ENCODE data around the gene OR13C4.
"Not testable (repeated sequence)": the region's sequence is repeated elsewhere in the genome, so short reads cannot be mapped to it uniquely, and the experiment has no call there.

Gene OR13C4

GRCh38 chr9:104536756-104537155 lies 9.7 kb upstream of the OR13C4 start, which contains the start of gene OR13C3:
Gene OR13C3 (minus strand): TSS chr9:104536856. CDS start chr9:104536723, 133 bp downstream.
- H3K27ac ChIP-seq (ENCODE audit: insufficient read depth, low read length, poor library complexity, severe bottlenecking) = no peak within 1 kb of the TSS
- no peak within 1 kb of the TSS for H3K4me3 ChIP-seq (ENCODE audit: insufficient read depth, low read depth, low read length, poor library complexity, severe bottlenecking)
- H3K27me3 ChIP-seq (replicated peaks; ENCODE audit: control insufficient read depth, insufficient read depth, low read length, poor library complexity, severe bottlenecking) = no peaks in the 10 kb centered on the region
- DNase-seq = no peak
- no peaks in the 10 kb centered on the region for H3K9me3 ChIP-seq (ENCODE audit: control insufficient read depth, low read length)
- H3K4me1 ChIP-seq (ENCODE audit: control insufficient read depth, insufficient read depth, low read length, poor library complexity, severe bottlenecking) = no peaks in the 10 kb centered on the region
- no peaks in the 10 kb centered on the region for H3K36me3 ChIP-seq (ENCODE audit: control insufficient read depth, insufficient read depth, low read length)

- not testable (repeated sequence) for DNase-seq; H3K27ac ChIP-seq (ENCODE audit: insufficient read depth, low read length, poor library complexity, severe bottlenecking); H3K36me3 ChIP-seq (ENCODE audit: control insufficient read depth, insufficient read depth, low read length); H3K9me3 ChIP-seq (ENCODE audit: control insufficient read depth, low read length); H3K4me3 ChIP-seq (ENCODE audit: insufficient read depth, low read depth, low read length, poor library complexity, severe bottlenecking); H3K27me3 ChIP-seq (replicated peaks; ENCODE audit: control insufficient read depth, insufficient read depth, low read length, poor library complexity, severe bottlenecking); H3K4me1 ChIP-seq (ENCODE audit: control insufficient read depth, insufficient read depth, low read length, poor library complexity, severe bottlenecking)
These were observed 6.8 kb downstream of the OR13C4 start for GRCh38 chr9:104520241-104520640.

- no peaks in the 10 kb centered on the region for H3K36me3 ChIP-seq (ENCODE audit: control insufficient read depth, insufficient read depth, low read length)
- no peaks in the 10 kb centered on the region for H3K9me3 ChIP-seq (ENCODE audit: control insufficient read depth, low read length)
- H3K27me3 ChIP-seq (replicated peaks; ENCODE audit: control insufficient read depth, insufficient read depth, low read length, poor library complexity, severe bottlenecking) = no peaks in the 10 kb centered on the region
- H3K4me3 ChIP-seq (ENCODE audit: insufficient read depth, low read depth, low read length, poor library complexity, severe bottlenecking) = no peak overlapping the region
- no peak overlapping the region for H3K27ac ChIP-seq (ENCODE audit: insufficient read depth, low read length, poor library complexity, severe bottlenecking)
- no peak for DNase-seq
- no peaks in the 10 kb centered on the region for H3K4me1 ChIP-seq (ENCODE audit: control insufficient read depth, insufficient read depth, low read length, poor library complexity, severe bottlenecking)
These were observed 12.1 kb downstream of the OR13C4 start for GRCh38 chr9:104514901-104515300.

- Histone ChIP-seq H3K27me3 (replicated peaks; ENCODE audit: control insufficient read depth, insufficient read depth, low read length, poor library complexity, severe bottlenecking) (no peaks in the 10 kb centered on the region), H3K36me3 (ENCODE audit: control insufficient read depth, insufficient read depth, low read length) (no peaks in the 10 kb centered on the region), H3K4me1 (ENCODE audit: control insufficient read depth, insufficient read depth, low read length, poor library complexity, severe bottlenecking) (no peaks in the 10 kb centered on the region), H3K27ac (ENCODE audit: insufficient read depth, low read length, poor library complexity, severe bottlenecking) (no peak overlapping the region), H3K4me3 (ENCODE audit: insufficient read depth, low read depth, low read length, poor library complexity, severe bottlenecking) (no peak overlapping the region), H3K9me3 (ENCODE audit: control insufficient read depth, low read length) (no peaks in the 10 kb centered on the region)
- no peak for DNase-seq
These were observed 20.4 kb downstream of the OR13C4 start for GRCh38 chr9:104506565-104506964.

- Histone ChIP-seq H3K27me3 (replicated peaks; ENCODE audit: control insufficient read depth, insufficient read depth, low read length, poor library complexity, severe bottlenecking) (no peaks in the 10 kb centered on the region), H3K4me3 (ENCODE audit: insufficient read depth, low read depth, low read length, poor library complexity, severe bottlenecking) (no peak within 1 kb of the TSS), H3K4me1 (ENCODE audit: control insufficient read depth, insufficient read depth, low read length, poor library complexity, severe bottlenecking) (no peaks in the 10 kb centered on the region), H3K36me3 (ENCODE audit: control insufficient read depth, insufficient read depth, low read length) (no peaks in the 10 kb centered on the region), H3K27ac (ENCODE audit: insufficient read depth, low read length, poor library complexity, severe bottlenecking) (no peak within 1 kb of the TSS), H3K9me3 (ENCODE audit: control insufficient read depth, low read length) (no peaks in the 10 kb centered on the region)
- no peak for DNase-seq
These were observed 23.0 kb downstream of the OR13C4 start, which contains the start of gene OR13F1 for GRCh38 chr9:104503963-104504362. Gene OR13F1 (plus strand): TSS chr9:104504263. CDS start chr9:104504263, 0 bp downstream.

GRCh38 chr9:104503440-104503839 lies 23.6 kb downstream of the OR13C4 start:
- Histone ChIP-seq H3K27me3 (replicated peaks; ENCODE audit: control insufficient read depth, insufficient read depth, low read length, poor library complexity, severe bottlenecking) (no peaks in the 10 kb centered on the region), H3K9me3 (ENCODE audit: control insufficient read depth, low read length) (no peaks in the 10 kb centered on the region), H3K4me1 (ENCODE audit: control insufficient read depth, insufficient read depth, low read length, poor library complexity, severe bottlenecking) (no peaks in the 10 kb centered on the region), H3K27ac (ENCODE audit: insufficient read depth, low read length, poor library complexity, severe bottlenecking) (no peak overlapping the region), H3K4me3 (ENCODE audit: insufficient read depth, low read depth, low read length, poor library complexity, severe bottlenecking) (no peak overlapping the region), H3K36me3 (ENCODE audit: control insufficient read depth, insufficient read depth, low read length) (no peaks in the 10 kb centered on the region)
- no peak for DNase-seq

- no peaks in the 10 kb centered on the region for H3K36me3 ChIP-seq (ENCODE audit: control insufficient read depth, insufficient read depth, low read length)
- no peaks in the 10 kb centered on the region for H3K27me3 ChIP-seq (replicated peaks; ENCODE audit: control insufficient read depth, insufficient read depth, low read length, poor library complexity, severe bottlenecking)
- no peak for DNase-seq
- no peaks in the 10 kb centered on the region for H3K9me3 ChIP-seq (ENCODE audit: control insufficient read depth, low read length)
- no peak overlapping the region for H3K4me3 ChIP-seq (ENCODE audit: insufficient read depth, low read depth, low read length, poor library complexity, severe bottlenecking)
- no peak overlapping the region for H3K27ac ChIP-seq (ENCODE audit: insufficient read depth, low read length, poor library complexity, severe bottlenecking)
- H3K4me1 ChIP-seq (ENCODE audit: control insufficient read depth, insufficient read depth, low read length, poor library complexity, severe bottlenecking) = no peaks in the 10 kb centered on the region
These were observed 32.2 kb downstream of the OR13C4 start for GRCh38 chr9:104494808-104495207.

GRCh38 chr9:104485014-104485413 lies 42.0 kb downstream of the OR13C4 start:
- Histone ChIP-seq H3K36me3 (ENCODE audit: control insufficient read depth, insufficient read depth, low read length) (no peaks in the 10 kb centered on the region), H3K4me1 (ENCODE audit: control insufficient read depth, insufficient read depth, low read length, poor library complexity, severe bottlenecking) (no peaks in the 10 kb centered on the region), H3K27me3 (replicated peaks; ENCODE audit: control insufficient read depth, insufficient read depth, low read length, poor library complexity, severe bottlenecking) (no peaks in the 10 kb centered on the region), H3K27ac (ENCODE audit: insufficient read depth, low read length, poor library complexity, severe bottlenecking) (no peak overlapping the region), H3K4me3 (ENCODE audit: insufficient read depth, low read depth, low read length, poor library complexity, severe bottlenecking) (no peak overlapping the region), H3K9me3 (ENCODE audit: control insufficient read depth, low read length) (no peaks in the 10 kb centered on the region)
- no peak for DNase-seq

- Histone ChIP-seq H3K9me3 (ENCODE audit: control insufficient read depth, low read length) (no peaks in the 10 kb centered on the region), H3K27me3 (replicated peaks; ENCODE audit: control insufficient read depth, insufficient read depth, low read length, poor library complexity, severe bottlenecking) (no peaks in the 10 kb centered on the region), H3K36me3 (ENCODE audit: control insufficient read depth, insufficient read depth, low read length) (no peaks in the 10 kb centered on the region), H3K4me1 (ENCODE audit: control insufficient read depth, insufficient read depth, low read length, poor library complexity, severe bottlenecking) (no peaks in the 10 kb centered on the region), H3K4me3 (ENCODE audit: insufficient read depth, low read depth, low read length, poor library complexity, severe bottlenecking) (no peak overlapping the region), H3K27ac (ENCODE audit: insufficient read depth, low read length, poor library complexity, severe bottlenecking) (no peak overlapping the region)
- no peak for DNase-seq
These were observed 44.0 kb downstream of the OR13C4 start for GRCh38 chr9:104482921-104483570.

Data from effector memory CD4-positive, alpha-beta T cell (primary cell).